Mucosa of descending colon (tissue), 3 donors: Measurements from ENCODE around the gene ARSB. TPM values are rescaled to one million over a fixed set of nuclear protein-coding genes. Genes with fewer than 3 reads are reported as not detected.

ENCODE experiments used
- ATAC-seq: fragments of 200-7000 bp; cut with Tn5 transposase; one replicate; pipeline ENCODE4 v1.9.1; 2020; ENCODE audit warnings: mild to moderate bottlenecking, moderate library complexity
- DNase-seq, 3 donors: peaks; one replicate each; pipeline ENCODE4 v3.0.0-alpha.2; 2020
- H3K36me3 ChIP-seq: fragments of 200-600 bp; one replicate; pipeline ENCODE4 v1.8.0; 2021; ENCODE audit warnings: low read depth, mild to moderate bottlenecking
- H3K4me1 ChIP-seq: fragments of 200-600 bp; one replicate; pipeline ENCODE4 v1.8.0; 2021; ENCODE audit warnings: low read depth, mild to moderate bottlenecking
- H3K4me3 ChIP-seq: fragments of 200-600 bp; one replicate; pipeline ENCODE4 v1.8.0; 2021; ENCODE audit warnings: mild to moderate bottlenecking
- H3K9me3 ChIP-seq: fragments of 200-600 bp; one replicate; pipeline ENCODE4 v1.8.0; 2021; ENCODE audit warnings: mild to moderate bottlenecking
- CTCF ChIP-seq: fragments of 200-600 bp; IDR thresholded peaks from one replicate; pipeline ENCODE4 v1.8.0; 2022; ENCODE audit warnings: antibody characterized with exemption, mild to moderate bottlenecking
- intact Hi-C, 2 donors: fragments of 100-400 bp; cut with DNase I in 1 of 2; cut with micrococcal nuclease in 1 of 2; formaldehyde crosslinking; loops; one replicate each; pipeline versions ENCODE4 v1.11.0 to v1.11.1; 2022; cut with DNase I, micrococcal nuclease
- total RNA-seq, 3 donors: library from RNA; stranded (reverse); fragmentation: NEBNext Ultra II Directional in 2 of 3; extraction: Animal tissue kit (Norgen Biotek cat#: 25700) in 2 of 3; gene quantifications; one replicate each; pipeline versions ENCODE4 v1.2.1 to v1.2.4, GENCODE V29; 2021 to 2023
- donor health status: DM: no; HTN: no; CAD: no; lungs with moderate emphysema.
- donor health status: DM: no; HTN: no; CAD: no.
- donor health status: DM: no; HTN: yes; CAD: no.

Gene ARSB
- total RNA-seq, 3 donors from 2014 or later = 8.1 to 14.4 (median 14.1) TPM

- intact Hi-C loops = no loop called here
- Histone ChIP-seq H3K9me3 (no peaks in the 10 kb centered on the region), H3K4me1 (peaks cover 3% of the 10 kb centered on the region)
Observed at GRCh38 chr5:78926252-78926651, 58.9 kb downstream of the ARSB start.

GRCh38 chr5:78925129-78925876 is 59.8 kb downstream of the ARSB start:
- DNase-seq = no peak
- no peak for TF ChIP-seq CTCF
- Histone ChIP-seq H3K4me3 (no peak overlapping the region), H3K36me3 (no peaks in the 10 kb centered on the region), H3K9me3 (no peaks in the 10 kb centered on the region), H3K4me1 (peaks cover 3% of the 10 kb centered on the region)
- no peak for ATAC-seq
- intact Hi-C loops = no loop called here

More at GRCh38 chr5:78926252-78926651, 58.9 kb downstream of the ARSB start:
- TF ChIP-seq CTCF = no peak
- Histone ChIP-seq H3K36me3 (no peaks in the 10 kb centered on the region), H3K4me3 (no peak overlapping the region)
- no peak for DNase-seq
- no peak for ATAC-seq

- Histone ChIP-seq H3K4me3 (no peak overlapping the region), H3K4me1 (peaks cover 3% of the 10 kb centered on the region), H3K9me3 (no peaks in the 10 kb centered on the region), H3K36me3 (no peaks in the 10 kb centered on the region)
- no peak for TF ChIP-seq CTCF
- DNase-seq = no peak
- ATAC-seq = no peak
- intact Hi-C loops = no loop called here
Observed at GRCh38 chr5:78923622-78923970, 61.5 kb downstream of the ARSB start.

GRCh38 chr5:78922879-78923621 is 62.1 kb downstream of the ARSB start:
- no peak overlapping the region for H3K4me3 ChIP-seq
- DNase-seq (no peak), ATAC-seq (peak; percentile 51)
- no peaks in the 10 kb centered on the region for H3K9me3 ChIP-seq
- H3K4me1 ChIP-seq = peaks cover 3% of the 10 kb centered on the region
- no peaks in the 10 kb centered on the region for H3K36me3 ChIP-seq
- TF ChIP-seq CTCF = no peak
- intact Hi-C loops = no loop called here

GRCh38 chr5:78920604-78921003 is 64.5 kb downstream of the ARSB start:
- no peaks in the 10 kb centered on the region for H3K36me3 ChIP-seq
- no peak overlapping the region for H3K4me3 ChIP-seq
- no peak for ATAC-seq
- H3K9me3 ChIP-seq = no peaks in the 10 kb centered on the region
- TF ChIP-seq CTCF = no peak
- intact Hi-C loops = no loop called here
- H3K4me1 ChIP-seq = no peaks in the 10 kb centered on the region
- no peak for DNase-seq
